Keratinocyte (primary cell): ENCODE measurements around the gene TPM2. TPM values are rescaled to one million over a fixed set of nuclear protein-coding genes. Genes with fewer than 3 reads are reported as not detected.

Experiments
- DNase-seq: peaks from one replicate; pipeline ENCODE4 v3.0.0-alpha.2; 2011; ENCODE audit warnings: low read depth, missing footprints, low spot score
- FAIRE-seq: peaks from 2 replicates; lab custom pipeline; 2011; peaks lifted over from hg19 to GRCh38; lab: Jason Lieb, UNC
- H2AFZ ChIP-seq: 2 replicates; pipeline ENCODE4 v1.6.0; 2012; ENCODE audit warnings: low read length, control low read depth, inconsistent platforms; ENCODE audit not compliant: control insufficient read depth
- H3K27ac ChIP-seq: 2 replicates; pipeline ENCODE4 v1.5.1; 2011; ENCODE audit warnings: low read length; ENCODE audit not compliant: control insufficient read depth, insufficient read depth
- H3K27me3 ChIP-seq: 3 replicates; pipeline ENCODE4 v1.6.0; 2011; ENCODE audit warnings: low read length; ENCODE audit not compliant: control insufficient read depth, insufficient read depth; ENCODE audit errors: extremely low read depth
- H3K36me3 ChIP-seq, 2 experiments: 2 replicates in 1 of 2; 3 replicates in 1 of 2; pipeline ENCODE4 v1.5.1; 2011; ENCODE audit warnings: low read length in 2 of 2, mild to moderate bottlenecking in 1 of 2; ENCODE audit not compliant: control insufficient read depth in 2 of 2, insufficient read depth in 2 of 2; ENCODE audit errors: extremely low read depth in 1 of 2
- H3K4me1 ChIP-seq: 3 replicates; pipeline ENCODE4 v1.5.1; 2011; ENCODE audit warnings: low read length; ENCODE audit not compliant: control insufficient read depth, insufficient read depth; ENCODE audit errors: extremely low read depth
- H3K4me2 ChIP-seq: 3 replicates; pipeline ENCODE4 v1.6.0; 2011; ENCODE audit warnings: low read depth, low read length; ENCODE audit not compliant: control insufficient read depth, insufficient read depth; ENCODE audit errors: extremely low read depth
- H3K4me3 ChIP-seq, 3 experiments: fragments of 200-600 bp in 1 of 3; sonication (generic) in 1 of 3; 2 replicates in 2 of 3; 3 replicates in 1 of 3; pipeline ENCODE4 v1.5.1; 2011 to 2016; ENCODE audit warnings: low read length in 3 of 3, mild to moderate bottlenecking in 3 of 3, control low read depth in 2 of 3, inconsistent platforms in 1 of 3, low read depth in 1 of 3, mixed read lengths in 1 of 3, mixed run types in 1 of 3, moderate library complexity in 1 of 3; ENCODE audit not compliant: control insufficient read depth in 2 of 3, insufficient read depth in 2 of 3; ENCODE audit errors: extremely low read depth in 1 of 3
- H3K79me2 ChIP-seq: 2 replicates; pipeline ENCODE4 v1.6.0; 2012; ENCODE audit warnings: low read length; ENCODE audit not compliant: control insufficient read depth, insufficient read depth
- H3K9ac ChIP-seq: 3 replicates; pipeline ENCODE4 v1.6.0; 2011; ENCODE audit warnings: low read length; ENCODE audit not compliant: control insufficient read depth, insufficient read depth; ENCODE audit errors: extremely low read depth
- H3K9me1 ChIP-seq: 3 replicates; pipeline ENCODE4 v1.6.0; 2011; ENCODE audit warnings: low read length; ENCODE audit not compliant: control insufficient read depth, insufficient read depth; ENCODE audit errors: extremely low read depth
- H3K9me3 ChIP-seq: 2 replicates; pipeline ENCODE4 v1.5.1; 2012; ENCODE audit warnings: low read depth, low read length; ENCODE audit not compliant: control insufficient read depth
- H4K20me1 ChIP-seq: 3 replicates; pipeline ENCODE4 v1.6.0; 2011; ENCODE audit warnings: low read length; ENCODE audit not compliant: control insufficient read depth, insufficient read depth; ENCODE audit errors: extremely low read depth
- CTCF ChIP-seq, 3 experiments: IDR thresholded peaks in 1 of 3; conservative IDR thresholded peaks in 1 of 3; optimal IDR thresholded peaks in 1 of 3; 2 replicates in 2 of 3; 3 replicates in 1 of 3; pipeline versions ENCODE3 to v1.5.1; 2011; ENCODE audit warnings: low read length in 3 of 3, mild to moderate bottlenecking in 3 of 3, moderate library complexity in 2 of 3, control low read depth in 1 of 3, inconsistent platforms in 1 of 3; ENCODE audit not compliant: insufficient read depth in 2 of 3; ENCODE audit errors: extremely low read depth in 1 of 3
- EZH2 ChIP-seq: IDR thresholded peaks from one replicate; pipeline ENCODE4 v1.6.1; 2012; ENCODE audit warnings: inconsistent platforms, mild to moderate bottlenecking, low read length, moderate library complexity
- dilution Hi-C: fragments of 300-500 bp; cut with MboI; formaldehyde crosslinking; loops from one replicate; pipeline ENCODE4 v1.7.0; 2020; ENCODE audit warnings: low sequenced_read_pairs; ENCODE audit not compliant: extremely low pct_ligation_motif_present
- polyA plus RNA-seq, 5 experiments: library from polyadenylated mRNA; depleted of rRNA in 3 of 5; stranded (reverse) in 3 of 5; stranded (forward) in 1 of 5; unstranded in 1 of 5; fragments of >200 nt; gene quantifications; 1 replicate in 1 of 5; 2 replicates in 3 of 5; 3 replicates in 1 of 5; pipeline versions ENCODE4 v1.2.1 to v1.2.3, GENCODE V29; 2011 to 2012; ENCODE audit warnings: missing spikeins in 2 of 5, low read depth in 1 of 5, low replicate concordance in 1 of 5

TPM2 gene
- polyA plus RNA-seq, 1 donor (not counting 4 experiments of a cell fraction or from before 2014, with no cell fraction given) = 53.1 TPM

GRCh38 chr9:35734096-35734495 is 44.4 kb upstream of the TPM2 start:
- TF ChIP-seq CTCF (optimal IDR thresholded peaks at IDR 0.05 in 1 of 3, IDR thresholded peaks at IDR 0.05 in 1 of 3, conservative IDR thresholded peaks at IDR 0.05 in 1 of 3; ENCODE audit: extremely low read depth in 1 of 3, insufficient read depth in 2 of 3, low read length in 3 of 3) (no peak), EZH2 (no peak)
- Histone ChIP-seq H4K20me1 (peaks cover 9% of the 10 kb centered on the region), H3K9ac (no peak overlapping the region), H3K27ac (no peak overlapping the region), H3K4me2 (peak overlapping the region; percentile 97), H2AFZ (no peak overlapping the region), H3K4me3 (no peak overlapping the region), H3K9me3 (no peaks in the 10 kb centered on the region), H3K9me1 (peaks cover 4% of the 10 kb centered on the region), H3K27me3 (no peaks in the 10 kb centered on the region), H3K4me1 (peaks cover 30% of the 10 kb centered on the region), H3K36me3 (peaks cover 32 to 33% of the 10 kb centered on the region in 2 experiments), H3K79me2 (peaks cover 26% of the 10 kb centered on the region)
- dilution Hi-C loops = no loop called here
- DNase-seq (no peak), FAIRE-seq (no peak)

- Histone ChIP-seq H3K9me1 (peaks cover 7% of the 10 kb centered on the region), H3K4me3 (peak overlapping the region; percentile 65 to 95 (median 89)), H3K9me3 (no peaks in the 10 kb centered on the region), H2AFZ (peak overlapping the region; percentile 87), H3K79me2 (peaks cover 38% of the 10 kb centered on the region), H3K9ac (peak overlapping the region; percentile 92), H3K27ac (peak overlapping the region; percentile 85), H4K20me1 (peaks cover 18% of the 10 kb centered on the region), H3K27me3 (no peaks in the 10 kb centered on the region), H3K36me3 (peaks cover 21 to 25% of the 10 kb centered on the region in 2 experiments), H3K4me2 (peak overlapping the region; percentile 97), H3K4me1 (peaks cover 41% of the 10 kb centered on the region)
- DNase-seq (peak; percentile 45), FAIRE-seq (peak; percentile 63)
- dilution Hi-C loops = no loop called here
- TF ChIP-seq CTCF (optimal IDR thresholded peaks at IDR 0.05 in 1 of 3, IDR thresholded peaks at IDR 0.05 in 1 of 3, conservative IDR thresholded peaks at IDR 0.05 in 1 of 3; ENCODE audit: extremely low read depth in 1 of 3, insufficient read depth in 2 of 3, low read length in 3 of 3) (peak in 2 of 3 experiments; percentile 36 to 56), EZH2 (no peak)
Measured at GRCh38 chr9:35732800-35733541, 43.2 kb upstream of the TPM2 start.
